PFSK-1 (cell line): Measurements from ENCODE around the gene ADD1.

Source experiments
- FOXP2 ChIP-seq: optimal IDR thresholded peaks from 2 replicates; pipeline ENCODE3; 2011; ENCODE audit warnings: borderline replicate concordance, control low read depth, inconsistent platforms; ENCODE audit not compliant: insufficient read depth; ENCODE audit errors: extremely low read length, extremely low read depth
- POLR2AphosphoS5 ChIP-seq: IDR thresholded peaks from 2 replicates; pipeline ENCODE4 v1.6.1; 2012; ENCODE audit warnings: low read depth, mild to moderate bottlenecking, control low read depth, low read length, moderate library complexity
- SIN3A ChIP-seq: IDR thresholded peaks from 2 replicates; pipeline ENCODE4 v1.6.1; 2012; ENCODE audit warnings: mild to moderate bottlenecking, low read length, moderate library complexity, borderline replicate concordance; ENCODE audit not compliant: insufficient read depth
- TAF1 ChIP-seq: IDR thresholded peaks from 2 replicates; pipeline ENCODE4 v1.6.1; 2012; ENCODE audit warnings: low read length, control low read depth, borderline replicate concordance; ENCODE audit not compliant: insufficient read depth
- TF ChIP-seq, protein P1 (sequence below), 2 experiments: IDR thresholded peaks; 2 replicates each; pipeline versions ENCODE4 v1.6.1 to v1.8.0; 2011 to 2012; ENCODE audit warnings: low read depth in 2 of 2, low read length in 2 of 2, control low read depth in 1 of 2, inconsistent platforms in 1 of 2, mild to moderate bottlenecking in 1 of 2, moderate library complexity in 1 of 2; ENCODE audit not compliant: insufficient read depth in 1 of 2

The ADD1 gene

GRCh38 chr4:2898001-2898400, 54.4 kb downstream of the ADD1 start:
- no peak for TF ChIP-seq FOXP2
- TF ChIP-seq SIN3A, result no peak
- TF ChIP-seq TAF1, result no peak
- no peak for TF ChIP-seq POLR2AphosphoS5
- TF ChIP-seq, protein P1, sequence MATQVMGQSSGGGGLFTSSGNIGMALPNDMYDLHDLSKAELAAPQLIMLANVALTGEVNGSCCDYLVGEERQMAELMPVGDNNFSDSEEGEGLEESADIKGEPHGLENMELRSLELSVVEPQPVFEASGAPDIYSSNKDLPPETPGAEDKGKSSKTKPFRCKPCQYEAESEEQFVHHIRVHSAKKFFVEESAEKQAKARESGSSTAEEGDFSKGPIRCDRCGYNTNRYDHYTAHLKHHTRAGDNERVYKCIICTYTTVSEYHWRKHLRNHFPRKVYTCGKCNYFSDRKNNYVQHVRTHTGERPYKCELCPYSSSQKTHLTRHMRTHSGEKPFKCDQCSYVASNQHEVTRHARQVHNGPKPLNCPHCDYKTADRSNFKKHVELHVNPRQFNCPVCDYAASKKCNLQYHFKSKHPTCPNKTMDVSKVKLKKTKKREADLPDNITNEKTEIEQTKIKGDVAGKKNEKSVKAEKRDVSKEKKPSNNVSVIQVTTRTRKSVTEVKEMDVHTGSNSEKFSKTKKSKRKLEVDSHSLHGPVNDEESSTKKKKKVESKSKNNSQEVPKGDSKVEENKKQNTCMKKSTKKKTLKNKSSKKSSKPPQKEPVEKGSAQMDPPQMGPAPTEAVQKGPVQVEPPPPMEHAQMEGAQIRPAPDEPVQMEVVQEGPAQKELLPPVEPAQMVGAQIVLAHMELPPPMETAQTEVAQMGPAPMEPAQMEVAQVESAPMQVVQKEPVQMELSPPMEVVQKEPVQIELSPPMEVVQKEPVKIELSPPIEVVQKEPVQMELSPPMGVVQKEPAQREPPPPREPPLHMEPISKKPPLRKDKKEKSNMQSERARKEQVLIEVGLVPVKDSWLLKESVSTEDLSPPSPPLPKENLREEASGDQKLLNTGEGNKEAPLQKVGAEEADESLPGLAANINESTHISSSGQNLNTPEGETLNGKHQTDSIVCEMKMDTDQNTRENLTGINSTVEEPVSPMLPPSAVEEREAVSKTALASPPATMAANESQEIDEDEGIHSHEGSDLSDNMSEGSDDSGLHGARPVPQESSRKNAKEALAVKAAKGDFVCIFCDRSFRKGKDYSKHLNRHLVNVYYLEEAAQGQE (IDR thresholded peaks at IDR 0.05; ENCODE audit: insufficient read depth in 1 of 2, low read depth in 2 of 2, low read length in 2 of 2), result no peak

DNA sequence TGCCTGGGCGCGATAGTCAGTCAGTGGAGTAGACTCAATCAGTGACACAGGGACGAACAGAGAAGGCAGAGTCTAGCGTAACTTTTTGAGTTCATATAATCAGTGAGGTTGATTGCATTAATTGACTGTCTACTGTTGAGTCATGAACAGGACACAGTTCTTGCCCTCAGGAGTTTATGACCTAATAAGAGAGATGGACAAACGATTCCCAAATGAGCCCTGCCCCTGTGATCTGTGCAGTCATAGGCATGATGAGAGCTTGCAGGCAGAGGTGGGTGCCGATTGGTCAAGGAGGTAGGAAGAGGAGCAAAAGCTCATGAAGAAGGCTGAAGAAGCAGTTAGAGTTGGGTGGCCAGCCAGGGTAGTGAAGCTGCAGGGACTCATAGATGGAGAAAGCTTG, 57.1 kb downstream of the ADD1 start:
- TF ChIP-seq SIN3A (no peak), TAF1 (no peak)
- TF ChIP-seq, protein P1 (IDR thresholded peaks at IDR 0.05; ENCODE audit: insufficient read depth in 1 of 2, low read depth in 2 of 2, low read length in 2 of 2), result no peak

DNA sequence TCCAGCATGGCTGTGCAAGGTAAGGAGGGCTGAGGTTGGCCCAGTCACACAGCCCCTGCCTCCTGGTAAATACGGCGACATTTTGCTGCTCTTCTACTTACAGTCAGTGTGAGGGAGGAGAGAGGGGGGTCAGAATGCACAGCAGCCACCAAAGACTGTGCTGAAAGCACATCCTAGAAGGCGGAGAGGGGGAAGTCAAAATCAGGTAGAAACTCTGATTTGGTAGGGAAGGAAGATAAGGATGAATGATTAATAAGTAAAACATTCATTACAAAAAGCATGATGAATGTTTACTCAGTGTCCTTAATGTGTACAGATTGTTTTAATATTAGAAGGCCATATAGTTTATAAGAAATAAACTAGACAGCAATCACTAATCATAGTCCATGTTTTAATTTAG, 57.5 kb downstream of the ADD1 start:
- TF ChIP-seq FOXP2, result no peak

DNA sequence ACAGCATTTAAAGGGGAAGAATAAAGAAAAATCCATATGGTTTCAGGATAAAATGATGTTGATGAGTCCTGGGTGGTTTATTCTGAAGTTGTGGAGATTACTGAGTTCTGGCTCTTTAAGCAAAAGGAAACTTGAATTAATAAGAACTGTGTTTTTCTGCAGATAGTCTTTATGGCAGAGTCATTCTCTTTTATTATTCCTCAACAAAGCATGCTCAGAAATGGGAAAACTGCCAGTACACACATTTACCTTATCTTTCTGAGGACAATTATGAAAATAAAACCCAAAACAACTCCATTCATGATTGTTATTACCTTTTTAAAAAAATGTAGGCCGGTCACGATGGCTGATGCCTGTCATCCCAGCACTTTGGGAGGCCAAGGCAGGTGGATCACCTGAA, 58.5 kb downstream of the ADD1 start:
- TF ChIP-seq FOXP2 (no peak), POLR2AphosphoS5 (no peak), TAF1 (no peak), SIN3A (no peak)
- TF ChIP-seq, protein P1 (IDR thresholded peaks at IDR 0.05; ENCODE audit: insufficient read depth in 1 of 2, low read depth in 2 of 2, low read length in 2 of 2), result no peak

GRCh38 chr4:2905544-2905943, 61.9 kb downstream of the ADD1 start:
- TF ChIP-seq POLR2AphosphoS5 (no peak), FOXP2 (no peak), SIN3A (no peak), TAF1 (no peak)
- TF ChIP-seq, protein P1 (IDR thresholded peaks at IDR 0.05; ENCODE audit: insufficient read depth in 1 of 2, low read depth in 2 of 2, low read length in 2 of 2), result no peak

DNA sequence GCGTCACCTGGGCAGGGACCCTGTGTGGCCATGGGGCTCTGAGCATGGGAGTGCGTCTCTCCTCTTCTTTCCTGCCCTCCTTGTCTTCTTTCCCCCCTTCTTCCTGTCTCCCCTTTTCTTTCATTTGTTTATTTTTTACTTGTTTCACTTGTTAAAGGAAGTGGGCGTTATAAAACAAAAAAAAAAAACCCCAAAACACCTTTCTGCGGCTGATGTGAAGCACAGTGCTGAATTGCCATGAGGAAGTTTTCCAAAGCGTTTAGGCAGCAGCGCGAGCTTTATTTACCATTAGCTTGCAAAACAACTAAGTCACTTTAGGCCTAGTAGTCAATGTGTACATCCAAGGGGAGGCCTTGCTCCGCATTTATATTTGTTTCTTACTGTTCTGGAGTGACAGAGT, 62.6 kb downstream of the ADD1 start:
- TF ChIP-seq, protein P1 (IDR thresholded peaks at IDR 0.05; ENCODE audit: insufficient read depth in 1 of 2, low read depth in 2 of 2, low read length in 2 of 2), result no peak
- no peak for TF ChIP-seq POLR2AphosphoS5
- no peak for TF ChIP-seq TAF1
- TF ChIP-seq FOXP2, result no peak
- no peak for TF ChIP-seq SIN3A
